Measurements from ENCODE around the gene KRT74. TPM values are rescaled to one million over a fixed set of nuclear protein-coding genes. Genes with fewer than 3 reads are reported as not detected.

The KRT74 gene
- total RNA-seq (2014; rRNA removed; shearing (Covaris generic)), result not detected in 2 replicates

GRCh38 chr12:52573743-52574142 is at the start of gene KRT74:
Gene KRT74, minus strand, starts transcription at chr12:52573843. Its CDS starts 66 bp downstream, at chr12:52573777.
- no peak for DNase-seq (ENCODE audit: low read depth)

GRCh38 chr12:52622349-52622748 is 48.7 kb upstream of the KRT74 start:
- no peak for DNase-seq (ENCODE audit: low read depth)

- no peak for DNase-seq (ENCODE audit: low read depth)
Measured at GRCh38 chr12:52618866-52619265, 45.2 kb upstream of the KRT74 start.

GRCh38 chr12:52618216-52618615 is 44.6 kb upstream of the KRT74 start, which contains the start of gene KRT73:
Gene KRT73, minus strand, starts transcription at chr12:52618559. Its CDS starts 35 bp downstream, at chr12:52618524.
- no peak for DNase-seq (ENCODE audit: low read depth)

GRCh38 chr12:52617403-52617785 is 43.8 kb upstream of the KRT74 start:
- DNase-seq (ENCODE audit: low read depth), result no peak

GRCh38 chr12:52616680-52617402 is 43.2 kb upstream of the KRT74 start:
- no peak for DNase-seq (ENCODE audit: low read depth)

GRCh38 chr12:52615912-52616311 is 42.3 kb upstream of the KRT74 start:
- DNase-seq (ENCODE audit: low read depth), result no peak

GRCh38 chr12:52615208-52615868 is 41.7 kb upstream of the KRT74 start:
- peak; percentile 21 for DNase-seq (ENCODE audit: low read depth)

- no peak for DNase-seq (ENCODE audit: low read depth)
Measured at GRCh38 chr12:52614381-52615207, 41.0 kb upstream of the KRT74 start.

GRCh38 chr12:52613384-52614030 is 39.9 kb upstream of the KRT74 start:
- DNase-seq (ENCODE audit: low read depth), result no peak

- no peak for DNase-seq (ENCODE audit: low read depth)
Measured at GRCh38 chr12:52612431-52613383, 39.1 kb upstream of the KRT74 start.

GRCh38 chr12:52611080-52611468 is 37.4 kb upstream of the KRT74 start:
- no peak for DNase-seq (ENCODE audit: low read depth)

GRCh38 chr12:52608826-52609630 is 35.4 kb upstream of the KRT74 start:
- no peak for DNase-seq (ENCODE audit: low read depth)

- no peak for DNase-seq (ENCODE audit: low read depth)
Measured at GRCh38 chr12:52608161-52608560, 34.5 kb upstream of the KRT74 start.

- DNase-seq (ENCODE audit: low read depth), result no peak
Measured at GRCh38 chr12:52607314-52607713, 33.7 kb upstream of the KRT74 start.

- DNase-seq (ENCODE audit: low read depth), result no peak
Measured at GRCh38 chr12:52606581-52607218, 33.1 kb upstream of the KRT74 start.

- DNase-seq (ENCODE audit: low read depth), result no peak
Measured at GRCh38 chr12:52606096-52606495, 32.5 kb upstream of the KRT74 start.

- no peak for DNase-seq (ENCODE audit: low read depth)
Measured at GRCh38 chr12:52605542-52605941, 31.9 kb upstream of the KRT74 start.

GRCh38 chr12:52604859-52605258 is 31.2 kb upstream of the KRT74 start:
- DNase-seq (ENCODE audit: low read depth), result no peak
